Spleen (tissue), 11 donors: ENCODE results near the gene C22orf39. TPM values are rescaled to one million over a fixed set of nuclear protein-coding genes. Genes with fewer than 3 reads are reported as not detected.
A peak's percentile ranks its signal among the peaks of the same experiment; 100 is the strongest.

ENCODE experiments used
- DNase-seq: peaks from one replicate; pipeline ENCODE4 v3.0.0-alpha.2; 2020
- H3K27ac ChIP-seq, 8 donors: fragments of 200-600 bp; sonication (generic) in 7 of 8; 1 replicate in 4 of 8; 2 replicates in 4 of 8; pipeline versions ENCODE4 v1.5.0 to v1.8.0; 2016 to 2021; ENCODE audit warnings: inconsistent platforms in 4 of 8, mild to moderate bottlenecking in 4 of 8, moderate library complexity in 1 of 8
- H3K27me3 ChIP-seq, 7 donors: fragments of 200-600 bp; sonication (generic) in 6 of 7; replicated peaks in 1 of 7; 1 replicate in 4 of 7; 2 replicates in 3 of 7; pipeline versions ENCODE4 v1.5.0 to v1.8.0; 2016 to 2021; ENCODE audit warnings: inconsistent platforms in 3 of 7, mild to moderate bottlenecking in 1 of 7
- H3K36me3 ChIP-seq, 6 donors: fragments of 200-600 bp; sonication (generic) in 5 of 6; 1 replicate in 4 of 6; 2 replicates in 2 of 6; pipeline versions ENCODE4 v1.5.0 to v1.8.0; 2016 to 2021; ENCODE audit warnings: inconsistent platforms in 2 of 6
- H3K4me1 ChIP-seq, 6 donors: fragments of 200-600 bp; sonication (generic) in 5 of 6; 1 replicate in 3 of 6; 2 replicates in 3 of 6; pipeline versions ENCODE4 v1.5.0 to v1.8.0; 2016 to 2021; ENCODE audit warnings: inconsistent platforms in 3 of 6
- H3K4me3 ChIP-seq, 8 donors: fragments of 200-600 bp; sonication (generic) in 7 of 8; 1 replicate in 4 of 8; 2 replicates in 4 of 8; pipeline versions ENCODE4 v1.5.0 to v1.8.0; 2016 to 2021; ENCODE audit warnings: inconsistent platforms in 4 of 8, mild to moderate bottlenecking in 4 of 8, moderate library complexity in 2 of 8
- H3K9me3 ChIP-seq, 8 donors: fragments of 200-600 bp; sonication (generic) in 7 of 8; 1 replicate in 4 of 8; 2 replicates in 4 of 8; pipeline versions ENCODE4 v1.5.0 to v1.8.0; 2016 to 2021; ENCODE audit warnings: inconsistent platforms in 4 of 8
- CTCF ChIP-seq, 11 experiments: fragments of 200-600 bp in 7 of 11; fragments of 450-650 bp in 4 of 11; sonication (generic) in 4 of 11; IDR thresholded peaks in 8 of 11; conservative IDR thresholded peaks in 3 of 11; 1 replicate in 7 of 11; 2 replicates in 4 of 11; pipeline versions ENCODE4 v1.4.0 to v1.8.0; 2016 to 2021; ENCODE audit warnings: antibody characterized with exemption in 11 of 11, inconsistent platforms in 4 of 11, mild to moderate bottlenecking in 1 of 11
- POLR2A ChIP-seq, 3 donors: fragments of 450-650 bp; IDR thresholded peaks; one replicate each; pipeline ENCODE4 v1.5.1; 2017; ENCODE audit warnings: antibody characterized with exemption in 3 of 3, mild to moderate bottlenecking in 1 of 3
- POLR2AphosphoS5 ChIP-seq, 3 donors: sonication (generic); formaldehyde crosslinking; IDR thresholded peaks; one replicate each; pipeline ENCODE4 v1.5.1; 2017; ENCODE audit warnings: antibody characterized with exemption in 3 of 3
- WGBS, 5 donors: extraction: QIAGEN DNeasy Blood & Tissue Kit in 3 of 5; methylation state at CpG; one replicate each; pipeline versions ENCODE4 v1.1.5 to v1.1.7; 2013 to 2018; 5-methylcytosine and 5-hydroxymethylcytosine counted together
- intact Hi-C: fragments of 100-400 bp; cut with DNase I; formaldehyde crosslinking; loops from one replicate; pipeline ENCODE4 v1.15.0; 2023; ENCODE audit warnings: low total_unique reads
- polyA plus RNA-seq, 3 donors: library from polyadenylated mRNA; stranded (reverse); fragments of 200-250 nt; gene quantifications; one replicate each; pipeline ENCODE4 v1.2.1, GENCODE V29; 2013
- total RNA-seq, 7 donors: library from RNA; depleted of rRNA in 3 of 7; stranded (reverse); fragments of >200 nt in 3 of 7; fragmentation: NEBNext Ultra II Directional in 4 of 7; extraction: Animal tissue kit (Norgen Biotek cat#: 25700) in 4 of 7; gene quantifications; one replicate each; pipeline versions ENCODE4 v1.1.0 to v1.2.1, GENCODE V29; 2016 to 2021
- donor health status: healthy with polysubstance abuse.
- donor health status: DM: no; HTN: no; CAD: no; lungs with moderate emphysema.
- donor health status: DM: no; HTN: no; CAD: no.
- donor health status: Bipolar disorder and iron deficiency.
- donor health status: healthy.
- donor health status: DM: no; HTN: no; CAD: no.
- donor health status: DM: yes; HTN: yes; CAD: no.

C22orf39 gene
- total and polyA plus RNA-seq, 10 donors: 28.8 to 48.8 (median 37.6) TPM

DNA sequence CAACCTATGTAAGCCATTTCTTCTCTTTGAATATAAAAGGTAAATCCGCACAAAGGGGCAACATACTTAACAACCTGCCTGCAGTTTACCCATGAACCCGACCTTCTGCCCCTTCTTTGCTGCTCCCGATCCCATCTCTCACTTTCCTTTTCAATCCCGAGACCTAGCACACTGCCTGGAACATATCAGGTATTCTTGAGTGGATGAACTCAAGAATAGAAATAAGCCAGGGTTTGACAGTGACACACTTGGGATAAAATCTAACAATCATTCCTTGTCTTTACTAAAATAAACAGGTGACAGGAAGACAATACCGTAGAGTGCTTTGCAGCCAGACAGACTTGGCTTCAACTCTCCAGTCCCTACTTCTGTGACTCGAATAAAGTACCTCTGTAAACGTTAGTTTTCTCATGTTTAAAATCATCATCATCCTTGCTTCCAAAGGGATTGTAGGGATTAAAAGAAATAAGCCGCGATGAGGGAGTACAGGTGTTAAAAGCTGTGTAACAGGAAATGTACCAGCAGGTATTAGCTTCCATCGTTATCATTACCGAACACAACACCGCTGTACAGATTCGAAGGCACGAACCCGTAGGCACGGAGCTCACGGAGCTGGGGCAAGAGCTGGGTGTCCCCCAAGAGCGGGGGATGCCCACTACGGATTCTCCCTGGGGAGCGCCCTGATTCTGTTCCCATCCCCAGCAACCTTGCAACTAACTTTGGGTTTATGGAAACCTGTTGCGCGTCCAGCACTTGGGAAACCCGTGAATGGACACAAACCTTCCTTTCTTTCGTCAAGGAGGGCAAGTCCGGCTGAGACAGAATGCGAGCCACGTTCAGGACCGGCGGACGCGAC lies 30.8 kb upstream of the C22orf39 start:
- Histone ChIP-seq H3K27ac (peak overlapping the region; percentile 97 to 99 (median 99)), H3K9me3 (no peaks in the 10 kb centered on the region), H3K4me3 (peak overlapping the region; percentile 87 to 99 (median 97)), H3K27me3 (no peaks in the 10 kb centered on the region), H3K36me3 (peaks cover 0 to 32% (median 19%) of the 10 kb centered on the region in 6 donors), H3K4me1 (peaks cover 14 to 58% (median 42%) of the 10 kb centered on the region in 6 donors)
- 2 to 4% (median 2%) methylated on average over 30 to 31 of the region's 31 CpGs for WGBS, 5 donors
- intact Hi-C loops: loop anchor here (10.0 kb wide), 1 partner anchor 333 kb away; the partner anchor contains the start of gene ESS2
- DNase-seq: no peak
- no peak for TF ChIP-seq CTCF (IDR thresholded peaks at IDR 0.05 in 8 of 11, conservative IDR thresholded peaks at IDR 0.05 in 3 of 11)
- TF ChIP-seq POLR2AphosphoS5 (IDR thresholded peaks at IDR 0.05): no peak

- TF ChIP-seq POLR2AphosphoS5 (IDR thresholded peaks at IDR 0.05) (no peak), CTCF (IDR thresholded peaks at IDR 0.05 in 8 of 11, conservative IDR thresholded peaks at IDR 0.05 in 3 of 11) (peak in 3 of 11 experiments; percentile 13 to 40 (median 31))
- peak overlapping the region in 6 of 8 donors; percentile 2 to 99 (median 98) for H3K27ac ChIP-seq
- H3K27me3 ChIP-seq: no peaks in the 10 kb centered on the region
- H3K36me3 ChIP-seq: peaks cover 0 to 38% (median 27%) of the 10 kb centered on the region in 6 donors
- peaks cover 14 to 58% (median 42%) of the 10 kb centered on the region in 6 donors for H3K4me1 ChIP-seq
- intact Hi-C loops: loop anchor here (10.0 kb wide), 1 partner anchor 333 kb away; the partner anchor contains the start of gene ESS2
- 14 to 24% (median 21%) methylated on average over 5 of the region's 5 CpGs for WGBS, 5 donors
- no peaks in the 10 kb centered on the region for H3K9me3 ChIP-seq
- H3K4me3 ChIP-seq: peak overlapping the region; percentile 87 to 99 (median 97)
- no peak for DNase-seq
These were observed 30.0 kb upstream of the C22orf39 start for GRCh38 chr22:19477321-19478044.

DNA sequence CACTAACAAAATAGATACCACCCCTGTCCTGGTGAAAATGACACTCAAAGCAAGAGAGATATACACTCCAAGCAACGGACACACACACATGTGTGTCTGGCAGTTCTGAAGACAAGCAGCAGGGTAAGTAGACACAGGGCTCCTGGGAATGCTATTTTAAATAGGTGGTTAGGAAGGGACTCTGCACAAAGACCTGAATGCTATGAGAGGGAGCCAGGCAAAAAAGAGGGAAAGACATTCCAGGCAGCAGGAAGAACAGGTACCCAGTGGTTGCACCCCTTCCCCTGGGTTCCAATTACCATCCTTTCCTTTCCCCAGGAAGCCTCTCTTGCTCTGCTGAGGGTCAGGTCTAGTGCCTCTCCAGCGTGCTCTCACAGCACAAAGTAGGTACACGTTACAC lies 28.5 kb upstream of the C22orf39 start:
- H3K9me3 ChIP-seq: no peaks in the 10 kb centered on the region
- no peak overlapping the region for H3K4me3 ChIP-seq
- H3K4me1 ChIP-seq: peaks cover 14 to 57% (median 42%) of the 10 kb centered on the region in 6 donors
- no peak overlapping the region for H3K27ac ChIP-seq
- intact Hi-C loops: loop anchor here (10.0 kb wide), 1 partner anchor 331 kb away; the partner anchor contains the start of gene ESS2
- 82 to 88% (median 85%) methylated on average over 3 of the region's 3 CpGs for WGBS, 5 donors
- DNase-seq: no peak
- no peak for TF ChIP-seq CTCF (IDR thresholded peaks at IDR 0.05 in 8 of 11, conservative IDR thresholded peaks at IDR 0.05 in 3 of 11)
- TF ChIP-seq POLR2AphosphoS5 (IDR thresholded peaks at IDR 0.05): no peak
- TF ChIP-seq POLR2A (IDR thresholded peaks at IDR 0.05): no peak
- no peaks in the 10 kb centered on the region for H3K27me3 ChIP-seq
- H3K36me3 ChIP-seq: peaks cover 0 to 53% (median 41%) of the 10 kb centered on the region in 6 donors
